Natural killer cell (primary cell): ENCODE data around the gene MGMT. TPM values are rescaled to one million over a fixed set of nuclear protein-coding genes. Genes with fewer than 3 reads are reported as not detected.

ENCODE experiments used
- ATAC-seq, 3 donors: fragments of 150-1000 bp in 2 of 3; fragments of 200-7000 bp in 1 of 3; cut with Tn5 transposase; 1 replicate in 1 of 3; 2 replicates in 2 of 3; pipeline ENCODE4 v1.10.0; 2021; ENCODE audit warnings: mild to moderate bottlenecking in 2 of 3, moderate library complexity in 2 of 3
- DNase-seq, 2 donors: peaks; one replicate each; pipeline versions ENCODE4 v3.0.0 to v3.0.0-alpha.2; 2013 to 2021; ENCODE audit warnings: mixed read lengths in 1 of 2
- H3K27ac ChIP-seq: one replicate; pipeline ENCODE4 v1.5.1; 2013; ENCODE audit warnings: mild to moderate bottlenecking, low read length
- H3K27me3 ChIP-seq: one replicate; pipeline ENCODE4 v1.6.1; 2013; ENCODE audit warnings: low read length; ENCODE audit not compliant: control insufficient read depth, insufficient read depth
- H3K36me3 ChIP-seq: one replicate; pipeline ENCODE4 v1.6.1; 2013; ENCODE audit warnings: low read length; ENCODE audit not compliant: control insufficient read depth, insufficient read depth
- H3K4me1 ChIP-seq: one replicate; pipeline ENCODE4 v1.6.1; 2013; ENCODE audit warnings: low read length; ENCODE audit not compliant: control insufficient read depth, insufficient read depth
- H3K4me3 ChIP-seq: one replicate; pipeline ENCODE4 v1.5.1; 2013; ENCODE audit warnings: low read length
- H3K9me3 ChIP-seq: one replicate; pipeline ENCODE4 v1.6.1; 2013; ENCODE audit warnings: low read length; ENCODE audit not compliant: control insufficient read depth, insufficient read depth
- H3K27ac Mint-ChIP-seq, 2 donors: one replicate each; pipeline ENCODE4 v1.8.0; 2022; ENCODE audit warnings: mild to moderate bottlenecking in 2 of 2, mixed read lengths in 2 of 2, moderate library complexity in 1 of 2
- H3K27me3 Mint-ChIP-seq, 2 donors: one replicate each; pipeline ENCODE4 v1.8.0; 2022; ENCODE audit warnings: low read depth in 2 of 2, mixed read lengths in 2 of 2
- H3K36me3 Mint-ChIP-seq: one replicate; pipeline ENCODE4 v1.8.0; 2022; ENCODE audit warnings: mixed read lengths
- H3K4me1 Mint-ChIP-seq, 2 donors: one replicate each; pipeline ENCODE4 v1.8.0; 2022; ENCODE audit warnings: mixed read lengths in 2 of 2
- H3K4me3 Mint-ChIP-seq: one replicate; pipeline ENCODE4 v1.8.0; 2022; ENCODE audit warnings: mild to moderate bottlenecking, moderate library complexity, mixed read lengths
- H3K9me3 Mint-ChIP-seq, 2 donors: one replicate each; pipeline ENCODE4 v1.8.0; 2022; ENCODE audit warnings: mixed read lengths in 2 of 2
- CTCF ChIP-seq: fragments of 200-600 bp; IDR thresholded peaks from one replicate; pipeline ENCODE4 v1.8.0; 2022; ENCODE audit warnings: antibody characterized with exemption
- WGBS: methylation state at CpG from one replicate; pipeline ENCODE4 v1.1.7; 2013; ENCODE audit warnings: missing lambda C conversion rate; ENCODE audit not compliant: insufficient coverage; 5-methylcytosine and 5-hydroxymethylcytosine counted together
- intact Hi-C: fragments of 100-400 bp; cut with micrococcal nuclease; formaldehyde crosslinking; loops from one replicate; pipeline ENCODE4 v1.14.2; 2022
- total RNA-seq, 4 donors: library from RNA; stranded (reverse); fragments of 120-200 nt in 1 of 4; gene quantifications; one replicate each; pipeline versions ENCODE4 v1.2.3 to v1.2.4, GENCODE V29; 2013 to 2022

MGMT gene
- total RNA-seq, 3 donors from 2014 or later (not counting 1 experiment from before 2014, with no cell fraction given), result 16.5 to 19.7 (median 18.8) TPM

- H3K27me3 ChIP-seq, result no peaks in the 10 kb centered on the region
- H3K27me3 Mint-ChIP-seq, result no peaks in the 10 kb centered on the region
- H3K9me3 ChIP-seq, result no peaks in the 10 kb centered on the region
- H3K4me3 Mint-ChIP-seq, result no peak overlapping the region
- H3K9me3 Mint-ChIP-seq, result no peaks in the 10 kb centered on the region
- no peak overlapping the region for H3K27ac Mint-ChIP-seq
- H3K36me3 Mint-ChIP-seq, result peaks cover 8% of the 10 kb centered on the region
- intact Hi-C loops, result no loop called here
- WGBS, result 96% methylated on average over 16 of the region's 16 CpGs
- no peak for ATAC-seq
- no peak for DNase-seq
- no peak for TF ChIP-seq CTCF
- peaks cover 15% of the 10 kb centered on the region for H3K4me1 ChIP-seq
- peaks cover 24 to 26% of the 10 kb centered on the region in 2 donors for H3K4me1 Mint-ChIP-seq
- H3K36me3 ChIP-seq, result no peaks in the 10 kb centered on the region
- H3K27ac ChIP-seq, result no peak overlapping the region
- H3K4me3 ChIP-seq, result no peak overlapping the region
Observed at GRCh38 chr10:129536336-129536735, 69.3 kb downstream of the MGMT start.

- no peak overlapping the region for H3K4me3 ChIP-seq
- H3K27ac Mint-ChIP-seq, result no peak overlapping the region
- 95% methylated on average over 6 of the region's 6 CpGs for WGBS
- ATAC-seq (no peak), DNase-seq (no peak)
- no peaks in the 10 kb centered on the region for H3K9me3 Mint-ChIP-seq
- H3K4me1 Mint-ChIP-seq, result peaks cover 24 to 26% of the 10 kb centered on the region in 2 donors
- peaks cover 8% of the 10 kb centered on the region for H3K36me3 Mint-ChIP-seq
- no peaks in the 10 kb centered on the region for H3K27me3 Mint-ChIP-seq
- no peaks in the 10 kb centered on the region for H3K27me3 ChIP-seq
- H3K4me3 Mint-ChIP-seq, result no peak overlapping the region
- H3K4me1 ChIP-seq, result peaks cover 13% of the 10 kb centered on the region
- H3K27ac ChIP-seq, result no peak overlapping the region
- intact Hi-C loops, result no loop called here
- H3K9me3 ChIP-seq, result no peaks in the 10 kb centered on the region
- no peaks in the 10 kb centered on the region for H3K36me3 ChIP-seq
- no peak for TF ChIP-seq CTCF
Observed at GRCh38 chr10:129537151-129537550, 70.1 kb downstream of the MGMT start.

- WGBS, result 91% methylated on average over 2 of the region's 2 CpGs
- H3K27me3 ChIP-seq, result no peaks in the 10 kb centered on the region
- H3K4me1 ChIP-seq, result peaks cover 2% of the 10 kb centered on the region
- intact Hi-C loops, result no loop called here
- peaks cover 15% of the 10 kb centered on the region in 2 donors for H3K4me1 Mint-ChIP-seq
- H3K9me3 Mint-ChIP-seq, result no peaks in the 10 kb centered on the region
- DNase-seq, result no peak
- H3K36me3 ChIP-seq, result no peaks in the 10 kb centered on the region
- peaks cover 8% of the 10 kb centered on the region for H3K36me3 Mint-ChIP-seq
- H3K27me3 Mint-ChIP-seq, result no peaks in the 10 kb centered on the region
- H3K27ac ChIP-seq, result no peak overlapping the region
- H3K9me3 ChIP-seq, result no peaks in the 10 kb centered on the region
- H3K27ac Mint-ChIP-seq, result no peak overlapping the region
- no peak overlapping the region for H3K4me3 ChIP-seq
- ATAC-seq, result no peak
- no peak for TF ChIP-seq CTCF
- H3K4me3 Mint-ChIP-seq, result no peak overlapping the region
Observed at GRCh38 chr10:129538236-129538635, 71.2 kb downstream of the MGMT start.

- Mint-ChIP-seq H3K4me1 (peaks cover 9% of the 10 kb centered on the region in 2 donors), H3K4me3 (no peak overlapping the region), H3K27me3 (no peaks in the 10 kb centered on the region), H3K27ac (no peak overlapping the region), H3K9me3 (no peaks in the 10 kb centered on the region), H3K36me3 (peaks cover 8% of the 10 kb centered on the region)
- no peaks in the 10 kb centered on the region for H3K4me1 ChIP-seq
- TF ChIP-seq CTCF, result no peak
- DNase-seq, result no peak
- no peak overlapping the region for H3K4me3 ChIP-seq
- no peak for ATAC-seq
- H3K36me3 ChIP-seq, result no peaks in the 10 kb centered on the region
- 96% methylated on average over 9 of the region's 9 CpGs for WGBS
- no peak overlapping the region for H3K27ac ChIP-seq
- no peaks in the 10 kb centered on the region for H3K9me3 ChIP-seq
- no peaks in the 10 kb centered on the region for H3K27me3 ChIP-seq
- intact Hi-C loops, result no loop called here
Observed at GRCh38 chr10:129541200-129541599, 74.2 kb downstream of the MGMT start.
